A549 treated with DMSO at 1 μM for 4 hours (cell line): ENCODE results near the gene DNAJB4. TPM values are rescaled to one million over a fixed set of nuclear protein-coding genes. Genes with fewer than 3 reads are reported as not detected.

ENCODE experiments used
- total RNA-seq: library from RNA; stranded (reverse); fragments of 200-300 nt; extraction: Qiagen RNA extraction; gene quantifications from 5 replicates; pipeline ENCODE4 v1.2.3, GENCODE V29; 2022; ENCODE audit warnings: low read depth

The DNAJB4 gene
- 30.3 to 36.8 TPM (median 32.0 TPM) in 5 replicates for total RNA-seq

GRCh38 chr1:78004719-78005447 lies at the start of gene DNAJB4:
Gene DNAJB4 (plus strand): TSS chr1:78004939. CDS start chr1:78005111, 172 bp downstream.

GRCh38 chr1:77978969-77979876 lies 25.5 kb upstream of the DNAJB4 start, which contains the start of gene FUBP1:
Gene FUBP1 (minus strand): TSS chr1:77979072. CDS start chr1:77979004, 68 bp downstream.

GRCh38 chr1:78045926-78046778 lies 41.4 kb downstream of the DNAJB4 start, which contains the start of gene GIPC2:
Gene GIPC2 (plus strand): TSS chr1:78045966. CDS start chr1:78046095, 129 bp downstream.

Other genes starting within 250 kb of the DNAJB4 start
- 14.8 to 24.3 TPM (median 21.5 TPM) in 5 replicates for gene USP33, start 245.1 kb upstream of the DNAJB4 start, total RNA-seq
- 4.9 to 7.9 TPM (median 6.7 TPM) in 5 replicates for gene MIGA1, start 225.3 kb upstream of the DNAJB4 start, total RNA-seq
- 4.6 to 7.1 TPM (median 5.1 TPM) in 5 replicates for gene NEXN, start 116.3 kb upstream of the DNAJB4 start, total RNA-seq
- gene FUBP1, start 25.9 kb upstream of the DNAJB4 start, total RNA-seq, result 106 to 140 TPM (median 128 TPM) in 5 replicates
- 0.02 to 0.03 TPM in 2 of 5 replicates, not detected in the others for gene GIPC2, start 41.0 kb downstream of the DNAJB4 start, total RNA-seq